Measurements from ENCODE around the gene PTPRN2. TPM values are rescaled to one million over a fixed set of nuclear protein-coding genes. Genes with fewer than 3 reads are reported as not detected.

The PTPRN2 gene
- total and polyA plus RNA-seq, 2 of the 8 experiments (the other 6 are each of a cell fraction or from before 2014, with no cell fraction given): 2.6 to 4.5 TPM

GRCh38 chr7:158368449-158368848, 219.2 kb downstream of the PTPRN2 start:
- Histone ChIP-seq H3K27ac (ENCODE audit: low read depth, low read length) (no peak overlapping the region), H4K20me1 (replicated peaks in 1 of 2; ENCODE audit: control insufficient read depth in 1 of 2, insufficient read depth in 2 of 2, low read length in 2 of 2) (peaks cover 0 to 4% of the 10 kb centered on the region in 2 experiments), H2AK5ac (ENCODE audit: low read depth, low read length) (no peak overlapping the region), H3K56ac (replicated peaks; ENCODE audit: insufficient read length, low read depth, low read length) (no peak overlapping the region), H3K18ac (ENCODE audit: extremely low read depth, low read length) (no peak overlapping the region), H3K23ac (ENCODE audit: insufficient read length) (no peak overlapping the region), H3K79me1 (ENCODE audit: low read depth, low read length) (no peaks in the 10 kb centered on the region), H3K27me3 (replicated peaks in 1 of 4; ENCODE audit: control insufficient read depth in 3 of 4, extremely low read depth in 1 of 4, insufficient read depth in 3 of 4, low read length in 3 of 4) (no peaks in the 10 kb centered on the region), H2BK15ac (ENCODE audit: low read length) (no peak overlapping the region), H3K14ac (ENCODE audit: insufficient read length) (no peak overlapping the region), H3K9me3 (ENCODE audit: insufficient read depth in 2 of 2, low read depth in 1 of 2, low read length in 1 of 2) (peaks cover 5 to 17% of the 10 kb centered on the region in 2 experiments; a peak in 1 of 4 replicates), H4K5ac (ENCODE audit: insufficient read length, low read depth, low read length) (no peak overlapping the region), H4K91ac (replicated peaks; ENCODE audit: insufficient read length, low read length) (no peak overlapping the region), H2AFZ (ENCODE audit: low read length) (no peak overlapping the region), H2BK20ac (ENCODE audit: low read length) (no peak overlapping the region), H3K4me2 (ENCODE audit: insufficient read depth in 1 of 2, low read depth in 2 of 2, low read length in 2 of 2) (no peak overlapping the region), H3K4ac (replicated peaks; ENCODE audit: insufficient read length, low read depth, low read length) (no peak overlapping the region), H3K36me3 (ENCODE audit: control insufficient read depth in 2 of 4, insufficient read depth in 4 of 4, low read length in 3 of 4) (no peaks in the 10 kb centered on the region), H3K4me3 (ENCODE audit: extremely low read depth in 1 of 4, insufficient read depth in 2 of 4, low read depth in 3 of 4, low read length in 4 of 4) (no peak overlapping the region), H2BK5ac (ENCODE audit: low read depth, low read length) (no peak overlapping the region), H3K79me2 (ENCODE audit: control insufficient read depth in 1 of 2, insufficient read depth in 2 of 2, low read length in 2 of 2) (no peaks in the 10 kb centered on the region), H3K9ac (replicated peaks in 1 of 4; ENCODE audit: extremely low read depth in 1 of 4, low read depth in 3 of 4, low read length in 3 of 4) (no peak overlapping the region), H2BK12ac (ENCODE audit: low read depth, low read length) (no peak overlapping the region), H2BK120ac (replicated peaks; ENCODE audit: low read depth, low read length) (no peak overlapping the region), H4K8ac (ENCODE audit: extremely low read depth, insufficient read depth, low read length) (no peak overlapping the region), H3K4me1 (replicated peaks in 1 of 4; ENCODE audit: control insufficient read depth in 3 of 4, insufficient read depth in 4 of 4, low read length in 3 of 4) (no peaks in the 10 kb centered on the region), H3K23me2 (ENCODE audit: low read depth, low read length) (no peaks in the 10 kb centered on the region)
- CTCF ChIA-PET (ENCODE audit: partially characterized antibody): interaction anchor here (1.0 to 2.7 kb wide), 4 partner anchors 10 to 27 kb away, joined by 3 to 18 read pairs (median 4); no protein-coding TSS in a partner anchor
- no peak for DNase-seq (ENCODE audit: low read depth in 1 of 2, low spot score in 2 of 2)
- FAIRE-seq: no peak
- POLR2A ChIA-PET (ENCODE audit: partially characterized antibody): no interaction called here
- 64% methylated on average over 6 of the region's 7 CpGs; no CpG with 5 or more reads in 1 of the 2 experiments for WGBS, 2 experiments (ENCODE audit: extremely low coverage in 1 of 2, insufficient coverage in 1 of 2, insufficient read length in 1 of 2, insufficient replicate concordance in 2 of 2, low coverage in 1 of 2, low lambda C conversion rate in 2 of 2, missing lambda C conversion rate in 1 of 2)
- no peak for TF ChIP-seq EZH2 (IDR thresholded peaks at IDR 0.05; ENCODE audit: low read depth, low read length, severe bottlenecking)
- no peak for TF ChIP-seq POLR2A (IDR thresholded peaks at IDR 0.05; ENCODE audit: control extremely low read depth in 1 of 2, low read depth in 2 of 2, low read length in 2 of 2)
- TF ChIP-seq, protein P1, sequence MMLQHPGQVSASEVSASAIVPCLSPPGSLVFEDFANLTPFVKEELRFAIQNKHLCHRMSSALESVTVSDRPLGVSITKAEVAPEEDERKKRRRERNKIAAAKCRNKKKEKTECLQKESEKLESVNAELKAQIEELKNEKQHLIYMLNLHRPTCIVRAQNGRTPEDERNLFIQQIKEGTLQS (IDR thresholded peaks at IDR 0.05; ENCODE audit: insufficient read depth, low read depth, low read length): no peak
- TF ChIP-seq SP4 (IDR thresholded peaks at IDR 0.05; ENCODE audit: low read length): no peak
- TF ChIP-seq, protein P2, sequence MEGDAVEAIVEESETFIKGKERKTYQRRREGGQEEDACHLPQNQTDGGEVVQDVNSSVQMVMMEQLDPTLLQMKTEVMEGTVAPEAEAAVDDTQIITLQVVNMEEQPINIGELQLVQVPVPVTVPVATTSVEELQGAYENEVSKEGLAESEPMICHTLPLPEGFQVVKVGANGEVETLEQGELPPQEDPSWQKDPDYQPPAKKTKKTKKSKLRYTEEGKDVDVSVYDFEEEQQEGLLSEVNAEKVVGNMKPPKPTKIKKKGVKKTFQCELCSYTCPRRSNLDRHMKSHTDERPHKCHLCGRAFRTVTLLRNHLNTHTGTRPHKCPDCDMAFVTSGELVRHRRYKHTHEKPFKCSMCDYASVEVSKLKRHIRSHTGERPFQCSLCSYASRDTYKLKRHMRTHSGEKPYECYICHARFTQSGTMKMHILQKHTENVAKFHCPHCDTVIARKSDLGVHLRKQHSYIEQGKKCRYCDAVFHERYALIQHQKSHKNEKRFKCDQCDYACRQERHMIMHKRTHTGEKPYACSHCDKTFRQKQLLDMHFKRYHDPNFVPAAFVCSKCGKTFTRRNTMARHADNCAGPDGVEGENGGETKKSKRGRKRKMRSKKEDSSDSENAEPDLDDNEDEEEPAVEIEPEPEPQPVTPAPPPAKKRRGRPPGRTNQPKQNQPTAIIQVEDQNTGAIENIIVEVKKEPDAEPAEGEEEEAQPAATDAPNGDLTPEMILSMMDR (IDR thresholded peaks at IDR 0.05; ENCODE audit: control extremely low read depth in 1 of 3, insufficient read depth in 1 of 3, low read depth in 1 of 3, low read length in 3 of 3): no peak
- TF ChIP-seq SP2 (IDR thresholded peaks at IDR 0.05; ENCODE audit: low read length): no peak
- TF ChIP-seq CBX8 (IDR thresholded peaks at IDR 0.05; ENCODE audit: borderline replicate concordance, low read depth, low read length): no peak
- no peak for TF ChIP-seq NANOG (IDR thresholded peaks at IDR 0.05; ENCODE audit: insufficient read depth, low read depth, low read length, poor library complexity, severe bottlenecking)
- no peak for TF ChIP-seq SAP30 (IDR thresholded peaks at IDR 0.05; ENCODE audit: insufficient read depth, insufficient replicate concordance, low read length)
- TF ChIP-seq HDAC2 (IDR thresholded peaks at IDR 0.05; ENCODE audit: borderline replicate concordance in 1 of 2, low read depth in 2 of 2, low read length in 2 of 2): no peak

Data from H1 (cell line).